HG03064 (cell line): Measurements from ENCODE around the gene CTSW.

Experiments used
- ATAC-seq: cut with Tn5 transposase; IDR thresholded peaks from one replicate; pipeline ENCODE4 v1.9.1; 2021; ENCODE audit warnings: low read depth; ENCODE audit not compliant: unreplicated experiment

CTSW gene

GRCh38 chr11:65899356-65900124 is 19.9 kb downstream of the CTSW start:
- ATAC-seq = no peak

GRCh38 chr11:65900125-65900898 is 20.7 kb downstream of the CTSW start, which contains the start of gene FOSL1:
Gene FOSL1 (minus strand): TSS chr11:65900388. CDS start chr11:65900339, 49 bp downstream.
- no peak for ATAC-seq

- no peak for ATAC-seq
These were observed 21.2 kb downstream of the CTSW start for GRCh38 chr11:65900899-65901180.

- ATAC-seq = no peak
These were observed 23.4 kb downstream of the CTSW start for GRCh38 chr11:65903068-65903481.

- no peak for ATAC-seq
These were observed 24.1 kb downstream of the CTSW start for GRCh38 chr11:65903715-65904114.

GRCh38 chr11:65906602-65907001 is 27.0 kb downstream of the CTSW start:
- no peak for ATAC-seq

- no peak for ATAC-seq
These were observed 28.2 kb downstream of the CTSW start for GRCh38 chr11:65907878-65908277.

GRCh38 chr11:65911682-65912568 is 32.3 kb downstream of the CTSW start:
- ATAC-seq = no peak

- no peak for ATAC-seq
These were observed 33.2 kb downstream of the CTSW start for GRCh38 chr11:65912845-65913244.

- ATAC-seq = no peak
These were observed 35.6 kb downstream of the CTSW start for GRCh38 chr11:65915101-65915820.

GRCh38 chr11:65915821-65916251 is 36.2 kb downstream of the CTSW start:
- no peak for ATAC-seq

GRCh38 chr11:65916391-65916790 is 36.8 kb downstream of the CTSW start:
- ATAC-seq = no peak

GRCh38 chr11:65917077-65917433 is 37.4 kb downstream of the CTSW start:
- ATAC-seq = no peak

GRCh38 chr11:65917434-65918210 is 38.0 kb downstream of the CTSW start:
- no peak for ATAC-seq

GRCh38 chr11:65918211-65919140 is 38.8 kb downstream of the CTSW start, which contains the start of gene C11orf68:
Gene C11orf68 (minus strand): TSS chr11:65919062. CDS start chr11:65919031, 31 bp downstream.
- peak; percentile 34 for ATAC-seq

GRCh38 chr11:65919141-65919572 is 39.5 kb downstream of the CTSW start, which contains the start of gene DRAP1:
Gene DRAP1 (plus strand): TSS chr11:65919426. CDS start chr11:65919502, 76 bp downstream.
- ATAC-seq = peak; percentile 61

- ATAC-seq = peak; percentile 28
These were observed 40.1 kb downstream of the CTSW start for GRCh38 chr11:65919573-65920371.
